ENCODE results near the gene CHFR.
"Not testable (repeated sequence)": the region's sequence is repeated elsewhere in the genome, so short reads cannot be mapped to it uniquely, and the experiment has no call there.

CHFR gene

GRCh38 chr12:132887513-132888351 lies at the start of gene CHFR:
TSS of gene CHFR (minus strand) at chr12:132887605. CDS start at chr12:132887328, 277 bp downstream.
- Histone ChIP-seq H3K4me3 (peak within 1 kb of the TSS; percentile 40 to 98 (median 91)), H3K27ac (peak within 1 kb of the TSS; percentile 74 to 99 (median 97))

GRCh38 chr12:132936921-132937320 lies 49.5 kb upstream of the CHFR start:
- not testable (repeated sequence) for H3K27ac ChIP-seq, H3K4me3 ChIP-seq

GRCh38 chr12:132936163-132936562 lies 48.8 kb upstream of the CHFR start:
- Histone ChIP-seq H3K27ac (no peak overlapping the region), H3K4me3 (no peak overlapping the region)

GRCh38 chr12:132926415-132926833 lies 39.0 kb upstream of the CHFR start:
- Histone ChIP-seq H3K27ac (no peak overlapping the region), H3K4me3 (no peak overlapping the region)

- H3K4me3 ChIP-seq = no peak overlapping the region
- no peak overlapping the region for H3K27ac ChIP-seq
These were observed 38.4 kb upstream of the CHFR start for GRCh38 chr12:132925597-132926414.

GRCh38 chr12:132924356-132924755 lies 37.0 kb upstream of the CHFR start:
- Histone ChIP-seq H3K4me3 (no peak overlapping the region), H3K27ac (no peak overlapping the region)

- H3K27ac ChIP-seq = no peak overlapping the region
These were observed 36.0 kb upstream of the CHFR start for GRCh38 chr12:132923356-132923909.

GRCh38 chr12:132922676-132923075 lies 35.3 kb upstream of the CHFR start:
- Histone ChIP-seq H3K4me3 (no peak overlapping the region), H3K27ac (no peak overlapping the region)

More at GRCh38 chr12:132923356-132923909, 36.0 kb upstream of the CHFR start:
- no peak overlapping the region for H3K4me3 ChIP-seq

GRCh38 chr12:132921685-132922084 lies 34.3 kb upstream of the CHFR start:
- no peak overlapping the region for H3K4me3 ChIP-seq
- no peak overlapping the region for H3K27ac ChIP-seq

- Histone ChIP-seq H3K27ac (no peak overlapping the region), H3K4me3 (no peak overlapping the region)
These were observed 31.3 kb upstream of the CHFR start for GRCh38 chr12:132918680-132919079.

GRCh38 chr12:132909030-132909368 lies 21.6 kb upstream of the CHFR start:
- peak overlapping the region in 20 of 21 experiments; percentile 13 to 82 (median 70) for H3K27ac ChIP-seq

GRCh38 chr12:132908145-132909029 lies 21.0 kb upstream of the CHFR start:
- H3K4me3 ChIP-seq = peak overlapping the region; percentile 30 to 59 (median 49)
- peak overlapping the region in 20 of 21 experiments; percentile 15 to 82 (median 70) for H3K27ac ChIP-seq

More at GRCh38 chr12:132909030-132909368, 21.6 kb upstream of the CHFR start:
- H3K4me3 ChIP-seq = peak overlapping the region; percentile 30 to 59 (median 49)

- peak overlapping the region; percentile 30 to 59 (median 49) for H3K4me3 ChIP-seq
- H3K27ac ChIP-seq = peak overlapping the region in 18 of 21 experiments; percentile 1 to 81 (median 63)
These were observed 20.4 kb upstream of the CHFR start for GRCh38 chr12:132907789-132908144.

- peak overlapping the region in 1 of 21 experiments; percentile 77 for H3K27ac ChIP-seq
- no peak overlapping the region for H3K4me3 ChIP-seq
These were observed 19.8 kb upstream of the CHFR start for GRCh38 chr12:132907216-132907615.

- H3K27ac ChIP-seq = no peak overlapping the region
- no peak overlapping the region for H3K4me3 ChIP-seq
These were observed 17.4 kb upstream of the CHFR start for GRCh38 chr12:132904718-132905328.

GRCh38 chr12:132899033-132899432 lies 11.6 kb upstream of the CHFR start:
- H3K4me3 ChIP-seq = no peak overlapping the region

GRCh38 chr12:132888852-132889251 lies 1.4 kb upstream of the CHFR start:
- no peak overlapping the region for H3K4me3 ChIP-seq
- peak overlapping the region in 1 of 21 experiments; percentile 99 for H3K27ac ChIP-seq

More at GRCh38 chr12:132899033-132899432, 11.6 kb upstream of the CHFR start:
- no peak overlapping the region for H3K27ac ChIP-seq

GRCh38 chr12:132886529-132887477 lies 602 bp downstream of the CHFR start:
- peak overlapping the region; percentile 40 to 98 (median 91) for H3K4me3 ChIP-seq
- peak overlapping the region; percentile 17 to 99 (median 92) for H3K27ac ChIP-seq
